Lung microvascular endothelial cell (primary cell): ENCODE measurements around the gene MYO10. TPM values are rescaled to one million over a fixed set of nuclear protein-coding genes. Genes with fewer than 3 reads are reported as not detected.

ENCODE experiments used
- DNase-seq, 2 donors: peaks; one replicate each; pipeline versions ENCODE4 v3.0.0 to v3.0.0-alpha.2; 2010; ENCODE audit warnings: low read depth in 2 of 2
- total RNA-seq: library from RNA; depleted of rRNA; stranded (reverse); fragments of >200 nt; gene quantifications from 2 replicates; pipeline ENCODE4 v1.2.1, GENCODE V29; 2014

MYO10 gene
- total RNA-seq, 1 donor from 2014 or later: 59.5 TPM

GRCh38 chr5:16625096-16625495 lies 311.0 kb downstream of the MYO10 start:
- DNase-seq: no peak

- no peak for DNase-seq
Measured at GRCh38 chr5:16619136-16619535, 317.0 kb downstream of the MYO10 start.

- no peak for DNase-seq
Measured at GRCh38 chr5:16618138-16618897, 317.8 kb downstream of the MYO10 start.

GRCh38 chr5:16617274-16617968 lies 318.7 kb downstream of the MYO10 start:
- DNase-seq: no peak

GRCh38 chr5:16616536-16617273 lies 319.4 kb downstream of the MYO10 start, which contains the start of gene RETREG1:
TSS of gene RETREG1 (minus strand) at chr5:16616997. CDS start at chr5:16616971, 26 bp downstream.
- peak; percentile 4 to 10 for DNase-seq

GRCh38 chr5:16615741-16616535 lies 320.1 kb downstream of the MYO10 start:
- DNase-seq: no peak

GRCh38 chr5:16612007-16612406 lies 324.1 kb downstream of the MYO10 start:
- no peak for DNase-seq
